ENCODE measurements around the gene SLC49A3.
A peak's percentile ranks its signal among the peaks of the same experiment; 100 is the strongest.
"Not testable (repeated sequence)": the region's sequence is repeated elsewhere in the genome, so short reads cannot be mapped to it uniquely, and the experiment has no call there.

The SLC49A3 gene

DNA sequence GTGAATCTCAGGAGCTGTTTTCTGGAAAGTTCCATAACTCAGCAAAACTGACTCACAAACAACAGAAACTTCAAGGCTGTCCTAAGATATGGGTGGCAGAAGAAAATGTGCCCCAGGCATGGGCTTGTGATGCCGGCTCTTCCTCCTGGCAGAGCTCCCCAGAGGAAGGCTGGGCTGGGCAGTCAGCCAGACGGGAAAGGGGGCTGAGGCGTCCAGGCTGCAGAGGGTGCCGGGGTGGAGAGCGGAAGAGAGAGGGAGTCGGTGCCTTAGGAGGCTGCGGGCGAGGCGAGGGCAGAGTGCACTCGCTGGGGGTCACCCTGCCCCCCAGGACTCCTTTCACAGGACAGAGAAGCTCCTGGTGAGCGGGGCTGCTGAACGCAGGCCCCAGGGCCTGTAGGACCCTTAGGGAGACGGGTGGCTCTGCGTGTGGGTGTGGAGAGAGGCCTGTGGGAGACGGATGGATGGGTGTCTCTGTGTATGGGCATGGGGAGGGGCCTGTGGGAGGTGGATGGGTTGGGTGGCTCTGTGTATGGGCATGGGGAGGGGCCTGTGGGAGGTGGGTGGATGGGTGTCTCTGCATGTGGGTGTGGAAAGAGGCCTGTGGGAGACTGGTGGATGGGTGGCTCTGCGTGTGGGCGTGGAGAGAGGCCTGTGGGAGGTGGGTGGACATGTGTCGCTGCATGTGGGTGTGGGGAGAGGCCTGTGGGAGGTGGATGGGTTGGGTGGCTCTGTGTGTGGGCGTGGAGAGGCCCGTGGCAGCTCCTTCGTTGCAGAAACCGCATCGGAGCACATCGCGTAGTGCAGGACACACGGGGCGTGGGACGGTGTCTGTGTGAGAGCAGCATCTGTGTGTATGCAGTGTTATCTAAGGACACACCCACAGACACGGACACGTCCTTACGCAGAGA is 32.6 kb upstream of the SLC49A3 start:
- no peak for DNase-seq (ENCODE audit: low spot score)

DNA sequence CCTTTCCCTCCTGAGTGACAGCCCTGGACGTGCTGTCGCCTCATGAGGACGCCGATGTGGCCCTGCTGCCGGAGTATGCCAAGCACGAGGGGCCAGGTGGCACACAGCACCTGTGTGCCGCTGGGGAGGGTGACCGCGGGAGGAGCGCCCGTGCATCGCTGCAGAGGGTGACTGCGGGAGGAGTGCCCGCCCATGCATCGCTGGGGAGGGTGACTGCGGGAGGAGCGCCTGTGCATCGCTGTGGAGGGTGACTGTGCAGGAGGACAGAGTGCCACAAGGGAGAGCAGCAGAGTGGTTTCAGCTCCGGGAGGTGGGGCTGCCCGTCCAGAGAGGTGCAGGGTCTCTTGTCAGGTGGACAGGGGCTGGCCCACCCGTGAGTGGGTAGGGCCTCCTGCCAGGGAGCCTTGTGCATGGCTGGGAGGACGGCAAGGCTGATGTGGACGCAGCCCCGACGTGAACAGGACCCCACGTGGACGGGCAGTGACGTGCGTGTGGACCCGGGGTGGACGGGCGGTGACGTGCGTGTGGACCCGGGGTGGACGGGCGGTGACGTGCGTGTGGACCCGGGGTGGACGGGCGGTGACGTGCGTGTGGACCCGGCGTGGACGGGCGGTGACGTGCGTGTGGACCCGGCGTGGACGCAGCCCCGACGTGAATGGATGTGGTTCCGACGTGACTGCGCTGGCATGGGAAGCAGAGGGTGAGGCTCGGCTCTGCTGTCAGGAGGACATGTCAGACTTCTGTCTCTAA is 31.3 kb upstream of the SLC49A3 start:
- no peak for DNase-seq (ENCODE audit: low spot score)

DNA sequence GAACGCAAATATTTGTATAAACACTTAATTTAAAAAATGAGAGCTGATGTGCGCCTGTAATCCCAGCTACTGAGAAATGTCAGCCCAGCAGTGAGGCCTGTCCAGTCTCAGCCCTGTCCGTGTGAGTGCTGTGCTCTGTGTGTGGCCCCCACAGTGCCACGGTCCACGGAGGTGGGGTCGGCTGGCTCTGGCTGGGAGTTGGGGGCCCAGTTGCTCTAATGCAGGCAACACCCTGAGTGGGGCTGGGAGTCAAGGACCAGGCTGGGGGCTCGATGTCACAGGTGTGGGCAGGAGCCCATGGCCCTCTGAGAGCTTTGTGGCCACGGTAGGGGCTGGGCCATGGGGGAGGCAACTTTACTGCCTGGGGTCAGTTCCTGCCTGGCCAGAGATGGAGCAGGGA is 29.5 kb upstream of the SLC49A3 start:
- DNase-seq (ENCODE audit: low spot score) = no peak

DNA sequence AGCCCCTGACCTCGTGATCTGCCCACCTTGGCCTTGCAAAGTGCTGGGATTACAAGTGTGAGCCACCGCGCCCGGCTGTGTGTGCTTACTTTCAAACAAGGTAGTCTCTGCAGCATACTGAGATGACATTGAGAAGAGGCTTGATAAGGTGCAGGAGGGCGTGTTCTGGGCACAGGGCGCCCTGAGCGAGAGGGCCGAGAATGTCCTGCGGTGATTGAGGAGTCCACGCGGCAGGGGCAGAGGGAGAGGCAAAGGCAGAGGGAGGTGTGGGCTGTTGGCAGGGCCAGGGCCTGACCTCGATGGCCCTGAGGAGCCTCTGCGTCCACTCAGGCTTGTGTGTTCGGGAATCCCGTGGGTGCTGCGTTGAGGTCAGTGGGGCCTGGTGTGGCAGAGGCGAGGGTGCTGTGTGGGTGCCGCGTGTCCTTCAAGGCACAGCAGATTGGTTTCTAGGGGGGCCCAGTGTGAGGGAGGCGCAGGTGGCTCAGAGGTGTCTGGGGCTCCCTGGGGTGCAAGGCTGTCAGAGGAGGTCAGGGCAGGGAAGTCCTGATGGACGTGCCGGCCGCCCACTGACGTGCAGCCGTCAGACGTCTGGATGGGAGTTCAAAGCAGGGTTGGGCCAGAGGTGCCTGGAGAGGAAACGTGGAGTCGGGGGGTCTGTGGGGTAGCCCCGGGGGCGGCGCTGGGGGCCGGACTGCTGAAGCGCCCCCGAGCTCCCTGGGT is 28.8 kb upstream of the SLC49A3 start:
- DNase-seq (ENCODE audit: low spot score) = no peak

DNA sequence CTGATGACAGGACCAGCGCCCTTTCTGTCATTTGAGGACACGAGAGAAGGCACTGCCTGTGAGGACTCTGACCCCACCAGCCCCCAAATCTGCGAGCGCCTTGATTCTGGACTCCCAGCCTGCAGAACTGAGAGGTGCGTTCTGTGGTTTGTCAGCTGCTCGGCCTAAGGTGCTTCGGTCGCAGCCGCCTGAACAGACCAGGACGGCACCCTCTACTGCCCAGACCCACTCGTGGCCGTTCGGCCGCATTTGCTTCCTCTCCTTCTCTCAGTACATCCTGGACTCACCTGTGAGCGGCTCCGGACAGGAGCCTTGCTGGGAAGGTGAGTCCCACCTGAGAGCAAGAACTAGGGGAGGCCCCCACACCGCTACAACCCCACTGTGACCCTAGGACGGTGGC is 25.1 kb upstream of the SLC49A3 start:
- DNase-seq (ENCODE audit: low spot score) = no peak

DNA sequence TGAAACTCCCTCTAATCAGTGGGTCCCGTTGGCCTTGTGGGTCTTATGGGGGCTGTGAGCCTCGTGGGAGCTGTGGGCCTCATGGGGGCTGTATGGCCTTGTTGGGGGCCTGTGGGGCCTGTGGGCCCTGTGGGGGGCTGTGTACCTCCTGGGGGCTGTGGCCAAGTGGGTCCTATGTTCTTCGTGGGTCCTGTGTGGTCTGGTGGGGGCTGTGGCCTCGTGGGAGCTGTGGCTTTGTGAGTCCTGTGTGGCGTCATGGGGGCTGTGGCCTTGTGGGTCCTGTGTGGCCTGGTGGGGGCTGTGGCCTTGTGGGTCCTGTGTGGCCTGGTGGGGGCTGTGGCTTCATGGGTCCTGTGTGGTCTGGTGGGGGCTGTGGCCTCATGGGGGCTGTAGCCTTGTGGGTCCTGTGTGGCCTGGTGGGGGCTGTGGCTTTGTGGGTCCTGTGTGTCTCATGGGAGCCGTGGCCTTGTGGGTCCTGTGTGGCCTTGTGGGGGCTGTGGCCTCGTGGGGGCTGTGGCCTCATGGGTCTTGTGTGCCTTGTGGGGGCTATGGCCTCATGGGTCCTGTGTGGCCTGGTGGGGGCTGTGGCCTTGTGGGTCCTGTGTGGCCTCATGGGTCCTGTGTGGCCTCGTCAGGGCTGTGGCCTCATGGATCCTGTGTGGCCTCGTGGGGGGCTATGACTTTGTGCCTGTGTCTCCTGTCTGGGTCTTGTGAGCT is 24.1 kb upstream of the SLC49A3 start:
- DNase-seq (ENCODE audit: low spot score) = no peak

DNA sequence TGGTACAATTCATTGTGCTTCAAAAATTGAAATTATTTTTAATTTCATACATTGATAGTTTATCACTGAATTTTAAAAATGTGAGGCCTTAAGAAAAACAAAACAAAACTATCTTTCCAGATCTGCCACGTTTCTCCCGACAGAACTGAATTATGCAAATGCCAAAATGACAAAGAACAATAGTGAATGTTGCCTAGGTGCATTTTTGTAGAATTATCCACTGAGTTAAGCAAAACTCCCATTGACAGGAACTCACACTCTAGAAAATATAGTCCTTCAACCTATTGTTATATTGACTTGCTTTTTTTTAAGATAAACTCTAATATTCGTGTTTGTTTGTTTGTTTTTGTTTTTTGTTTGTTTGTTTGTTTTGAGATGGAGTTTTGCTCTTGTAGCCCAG is 23.1 kb upstream of the SLC49A3 start:
- DNase-seq (ENCODE audit: low spot score) = no peak

DNA sequence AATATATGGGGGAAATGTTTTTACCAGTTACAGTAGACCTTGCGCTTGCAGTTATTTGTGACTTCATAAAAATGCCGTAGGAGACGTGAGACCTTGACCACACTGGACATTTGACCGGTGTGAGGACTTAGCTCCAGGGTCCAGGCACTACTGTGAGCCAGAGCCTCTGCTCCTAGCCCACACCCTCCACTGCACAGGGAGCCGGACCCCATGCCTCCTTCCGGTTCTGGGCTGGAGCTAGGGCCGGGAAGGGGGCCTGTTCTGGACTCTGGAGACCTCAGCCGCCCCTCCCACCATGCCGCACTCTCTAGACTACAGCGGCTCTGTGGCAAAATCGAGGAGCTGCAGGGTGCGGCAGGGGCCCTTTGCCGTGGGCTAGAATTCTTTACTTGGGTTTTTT is 22.0 kb upstream of the SLC49A3 start:
- DNase-seq (ENCODE audit: low spot score) = no peak

DNA sequence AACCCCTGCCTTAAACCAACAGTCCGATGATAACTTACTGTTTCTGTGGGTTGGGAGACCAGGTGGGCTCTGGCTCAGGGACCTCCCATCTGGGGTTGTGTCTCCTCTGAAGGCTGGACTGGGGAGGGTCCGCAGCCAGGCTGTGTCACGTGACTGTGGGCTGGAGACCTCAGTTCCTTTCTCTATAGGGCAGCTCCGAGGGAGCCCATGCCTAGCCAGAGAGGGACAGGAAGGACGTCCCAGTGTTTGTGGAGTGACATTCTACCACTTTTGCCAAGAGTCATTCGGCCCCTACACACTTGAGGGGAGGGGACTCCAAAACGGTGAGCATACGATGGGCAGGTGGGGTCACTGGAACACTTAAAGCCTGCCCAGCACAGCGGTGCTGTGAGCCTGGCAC is 21.2 kb upstream of the SLC49A3 start:
- DNase-seq (ENCODE audit: low spot score) = no peak

DNA sequence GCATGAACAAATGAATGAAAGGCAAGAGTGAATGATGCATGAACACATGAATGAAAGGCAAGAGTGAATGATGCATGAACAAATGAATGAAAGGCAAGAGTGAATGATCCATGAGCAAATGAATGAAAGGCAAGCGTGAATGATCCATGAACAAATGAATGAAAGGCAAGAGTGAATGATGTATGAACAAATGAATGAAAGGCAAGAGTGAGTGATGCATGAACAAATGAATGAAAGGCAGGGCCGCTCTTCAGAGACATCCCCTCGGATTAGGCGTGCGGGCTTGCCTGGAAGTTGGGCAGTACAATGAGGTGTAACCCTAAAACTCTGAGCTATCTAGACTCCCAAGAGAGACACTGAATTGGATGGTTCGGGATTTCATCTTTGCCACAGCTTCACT is 20.4 kb upstream of the SLC49A3 start:
- no peak for DNase-seq (ENCODE audit: low spot score)

DNA sequence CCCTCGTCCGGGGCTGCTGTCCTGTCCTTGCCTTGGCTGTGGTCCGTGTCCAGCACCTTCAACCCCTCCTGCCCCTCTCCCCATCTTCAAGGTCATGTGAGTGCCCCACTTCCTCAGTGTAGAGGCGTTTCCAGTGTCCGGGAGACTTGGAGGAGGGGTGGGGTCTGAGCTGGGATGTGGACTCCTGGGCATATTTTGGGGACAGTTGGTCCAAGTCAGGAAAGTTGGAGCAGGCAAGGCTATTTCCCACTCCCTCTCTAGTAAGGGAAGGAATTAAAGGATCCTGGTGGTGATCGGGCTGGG is 19.6 kb upstream of the SLC49A3 start:
- DNase-seq (ENCODE audit: low spot score) = no peak

DNA sequence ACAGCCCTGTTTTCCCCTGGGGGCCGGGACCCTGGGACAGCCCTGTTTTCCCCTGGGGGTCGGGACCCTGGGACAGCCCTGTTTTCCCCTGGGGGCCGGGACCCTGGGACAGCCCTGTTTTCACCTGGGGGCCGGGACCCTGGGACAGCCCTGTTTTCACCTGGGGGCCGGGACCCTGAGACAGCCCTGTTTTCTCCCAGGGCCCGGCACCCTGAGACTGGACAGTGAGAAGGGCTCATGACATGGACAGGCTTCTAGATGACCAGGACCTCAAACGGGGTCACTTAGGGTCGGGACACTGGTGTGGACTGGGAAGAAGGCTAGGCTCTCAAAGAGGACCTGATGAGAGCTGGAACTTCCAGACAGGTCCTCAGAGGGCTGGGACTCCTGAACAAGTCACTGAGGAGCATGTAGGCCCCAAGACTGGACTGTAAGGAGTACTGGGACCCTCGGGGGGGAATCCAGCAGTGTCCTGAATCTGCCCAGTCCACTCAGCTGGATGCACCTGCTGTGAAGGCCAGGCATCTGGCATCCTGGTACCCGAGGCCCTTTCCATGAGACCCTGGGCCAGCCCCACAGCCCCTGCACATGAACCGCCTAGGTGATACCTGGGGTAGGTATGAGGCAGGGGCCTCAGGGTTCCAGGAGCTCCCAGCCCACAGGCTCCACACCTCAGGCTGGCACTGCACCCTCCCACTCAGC is 19.1 kb upstream of the SLC49A3 start:
- no peak for DNase-seq (ENCODE audit: low spot score)

DNA sequence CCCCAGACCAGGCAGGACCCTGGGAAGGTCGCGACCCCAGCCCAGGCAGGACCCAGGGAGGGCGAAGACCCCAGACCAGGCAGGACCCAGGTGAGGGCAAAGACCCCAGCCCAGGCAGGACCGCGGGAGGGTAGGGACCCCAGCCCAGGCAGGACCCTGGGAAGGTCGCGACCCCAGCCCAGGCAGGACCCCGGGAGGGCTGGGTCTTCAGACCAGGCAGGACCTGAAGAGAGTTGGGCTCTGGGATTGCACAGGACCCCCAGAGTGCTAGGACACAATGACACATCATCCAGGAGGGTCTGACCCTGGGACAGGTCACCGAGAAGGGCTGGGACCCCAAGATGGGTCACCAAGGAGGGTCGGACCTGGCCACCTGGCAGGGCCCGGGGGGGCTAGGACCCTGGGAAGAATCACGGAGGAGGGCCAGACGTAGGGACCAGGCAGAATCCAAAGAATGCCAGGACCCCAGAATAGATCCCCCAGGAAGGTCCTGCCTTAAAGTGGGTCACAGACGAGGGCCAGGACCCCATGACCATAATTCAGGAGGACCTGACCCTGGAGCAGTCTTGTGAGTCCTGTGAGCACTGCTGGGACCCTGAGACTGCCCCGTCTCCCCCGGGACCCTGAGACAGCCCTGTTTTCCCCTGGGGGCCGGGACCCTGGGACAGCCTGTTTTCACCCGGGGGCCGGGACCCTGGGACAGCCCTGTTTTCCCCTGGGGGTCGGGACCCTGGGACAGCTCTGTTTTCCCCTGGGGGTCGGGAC is 18.1 kb upstream of the SLC49A3 start:
- no peak for DNase-seq (ENCODE audit: low spot score)

DNA sequence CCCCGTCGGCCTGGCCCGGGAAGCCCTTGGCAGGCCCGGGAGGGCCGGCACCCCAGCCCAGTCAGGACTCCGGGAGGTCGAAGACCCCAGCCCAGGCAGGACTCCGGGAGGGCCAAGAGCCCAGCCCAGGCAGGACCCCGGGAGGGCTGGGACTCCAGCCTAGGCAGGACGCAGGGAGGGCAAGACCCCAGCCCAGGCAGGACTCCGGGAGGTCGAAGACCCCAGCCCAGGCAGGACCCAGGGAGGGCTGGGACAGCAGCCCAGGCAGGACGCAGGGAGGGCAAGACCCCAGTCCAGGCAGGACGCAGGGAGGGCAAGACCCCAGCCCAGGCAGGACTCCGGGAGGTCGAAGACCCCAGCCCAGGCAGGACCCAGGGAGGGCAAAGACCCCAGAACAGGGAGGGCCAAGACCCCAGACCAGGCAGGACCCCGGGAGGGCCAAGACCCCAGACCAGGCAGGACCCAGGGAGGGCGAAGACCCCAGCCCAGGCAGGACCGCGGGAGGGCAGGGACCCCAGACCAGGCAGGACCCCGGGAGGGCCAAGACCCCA is 17.2 kb upstream of the SLC49A3 start:
- not testable (repeated sequence) for DNase-seq (ENCODE audit: low spot score)

DNA sequence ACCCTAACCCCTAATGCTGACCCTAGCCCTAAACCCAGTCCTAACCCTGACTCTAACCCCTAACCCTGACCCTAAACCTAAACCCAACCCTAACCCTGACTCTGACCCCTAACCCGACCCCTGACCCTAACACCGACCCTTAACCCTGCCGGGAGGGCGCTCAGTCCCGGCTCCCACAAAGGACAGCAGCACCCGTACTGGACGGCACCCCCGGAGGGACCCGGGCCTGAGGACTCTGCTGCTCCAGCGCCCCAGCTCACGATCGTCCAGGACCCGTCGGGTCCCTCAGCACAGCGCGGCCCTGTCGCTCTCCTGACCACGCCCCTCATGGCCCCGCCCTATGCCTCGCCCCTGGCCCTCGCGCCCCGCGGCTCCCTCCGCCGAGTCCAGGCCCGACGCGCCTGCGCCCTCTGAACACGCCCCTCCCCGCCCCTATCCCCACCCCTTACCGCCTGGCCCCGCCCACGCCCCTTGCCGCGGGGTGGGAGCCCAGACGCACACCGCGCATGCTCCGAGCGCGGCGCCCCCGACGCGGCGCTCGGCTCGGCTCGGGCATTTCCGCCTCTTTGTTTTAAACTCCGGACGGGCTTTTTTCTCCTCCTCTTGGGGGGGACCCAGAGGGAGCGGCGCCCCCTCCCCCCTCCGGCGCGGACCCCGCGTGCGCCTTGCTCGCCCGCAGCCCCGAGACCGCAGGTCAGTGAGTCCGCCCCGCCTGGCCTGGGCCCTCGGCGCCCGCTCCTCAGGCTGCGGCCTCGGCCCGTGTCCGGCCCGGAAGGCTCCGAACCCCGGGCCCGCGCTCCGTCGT is 16.5 kb upstream of the SLC49A3 start, which contains the start of gene PCGF3:
Gene PCGF3, plus strand, starts transcription at position 555 of the 805 bp plus-strand sequence. CDS start 27,849 bp downstream, outside the sequence.
- DNase-seq (ENCODE audit: low spot score) = peak; percentile 95

DNA sequence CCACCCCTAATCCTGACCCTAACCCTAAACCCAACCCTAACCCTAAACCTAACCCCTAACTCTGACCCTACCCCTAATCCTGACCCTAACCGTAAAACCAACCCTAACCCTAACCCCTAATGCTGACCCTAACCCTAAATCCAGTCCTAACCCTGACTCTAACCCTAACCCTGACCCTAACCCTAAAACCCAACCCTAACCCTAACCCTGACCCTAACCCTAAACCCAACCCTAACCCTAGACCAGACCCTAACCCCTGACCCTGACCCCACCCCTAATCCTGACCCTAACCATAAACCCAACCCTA is 16.0 kb upstream of the SLC49A3 start:
- no peak for DNase-seq (ENCODE audit: low spot score)

DNA sequence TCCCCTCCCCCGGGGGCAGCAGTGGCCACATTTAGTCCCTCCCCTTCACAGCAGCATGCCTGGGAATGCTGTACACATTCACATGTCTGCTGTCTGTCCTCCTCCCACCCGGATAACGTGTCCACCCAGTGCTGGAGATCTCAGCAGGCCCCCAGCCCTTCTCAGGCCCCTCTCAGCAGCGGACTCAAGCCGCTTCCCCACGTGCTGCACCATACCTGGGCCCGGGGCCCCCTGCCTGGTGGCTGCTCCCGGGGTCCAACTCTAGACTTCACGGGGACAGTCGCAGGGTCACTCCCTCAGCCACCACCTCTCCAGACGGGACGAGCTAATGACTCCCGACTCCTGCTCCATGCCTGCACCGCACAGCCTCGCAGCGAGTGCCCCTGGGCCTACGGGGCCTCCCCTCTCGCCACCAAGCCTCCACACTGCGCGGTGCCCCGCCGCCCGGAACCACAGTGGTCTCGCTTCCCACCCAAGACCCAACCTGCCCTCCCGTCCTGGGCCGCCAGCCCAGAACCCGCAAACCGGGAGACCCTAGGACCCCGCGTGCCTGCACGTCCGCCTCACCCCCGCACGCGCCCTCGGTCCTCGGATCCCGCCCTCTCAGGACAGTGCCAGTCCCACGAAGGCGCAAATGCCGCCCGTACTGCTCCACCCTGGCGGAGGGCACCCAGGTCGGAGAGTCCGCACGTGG is 15.4 kb upstream of the SLC49A3 start:
- no peak for DNase-seq (ENCODE audit: low spot score)

DNA sequence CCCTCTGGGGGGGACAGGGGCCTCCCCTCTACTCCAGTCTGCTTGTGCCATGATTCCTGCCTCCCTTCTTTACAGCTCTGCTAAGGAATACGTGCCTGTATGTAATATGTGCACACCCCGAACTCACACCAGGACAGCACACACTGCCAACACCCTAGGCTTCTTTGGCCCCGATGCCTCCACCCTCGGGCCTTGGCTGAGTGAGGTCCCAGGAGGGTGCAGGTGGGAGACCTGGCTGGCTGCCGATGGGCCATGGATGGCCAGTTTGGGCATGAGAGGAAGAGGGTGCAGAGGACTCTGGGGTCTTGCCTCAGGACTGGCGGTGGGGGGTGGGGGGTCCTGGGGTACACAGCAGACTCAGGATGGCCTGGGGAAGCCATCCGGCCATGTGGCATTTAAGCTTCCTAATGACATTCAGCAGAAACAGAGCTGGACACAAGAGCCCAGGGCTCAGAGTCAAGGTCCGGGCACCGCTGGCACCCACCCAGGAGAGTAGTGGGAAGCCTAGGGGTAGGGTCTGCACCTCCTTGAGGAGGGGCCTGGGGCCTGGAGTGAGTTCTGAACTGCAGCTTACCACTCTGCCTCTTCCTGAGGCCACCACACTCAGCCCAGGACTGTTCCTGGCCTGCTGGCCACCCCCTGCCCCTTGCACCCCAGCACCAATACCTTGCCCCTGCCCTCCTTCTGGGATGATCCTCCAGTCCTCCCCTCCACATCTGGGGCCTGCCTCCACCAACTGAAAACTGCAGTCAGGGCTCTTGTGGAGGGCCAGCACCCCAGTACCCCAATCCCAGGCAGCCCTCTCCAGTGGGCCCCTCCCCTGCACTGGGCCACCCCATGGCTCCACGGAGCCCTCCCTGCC is 14.6 kb upstream of the SLC49A3 start:
- no peak for DNase-seq (ENCODE audit: low spot score)
